Smooth muscle cell of the brain vasculature (primary cell): ENCODE results near the gene DAP3.

Experiments
- DNase-seq: peaks from one replicate; pipeline ENCODE4 v3.0.0-alpha.2; 2012; ENCODE audit warnings: low read depth, low spot score

The DAP3 gene

GRCh38 chr1:155776414-155776813 lies 87.5 kb downstream of the DAP3 start:
- DNase-seq = no peak

GRCh38 chr1:155777582-155777981 lies 88.7 kb downstream of the DAP3 start:
- no peak for DNase-seq
